ENCODE results near the gene ARHGEF16.

ARHGEF16 gene

DNA sequence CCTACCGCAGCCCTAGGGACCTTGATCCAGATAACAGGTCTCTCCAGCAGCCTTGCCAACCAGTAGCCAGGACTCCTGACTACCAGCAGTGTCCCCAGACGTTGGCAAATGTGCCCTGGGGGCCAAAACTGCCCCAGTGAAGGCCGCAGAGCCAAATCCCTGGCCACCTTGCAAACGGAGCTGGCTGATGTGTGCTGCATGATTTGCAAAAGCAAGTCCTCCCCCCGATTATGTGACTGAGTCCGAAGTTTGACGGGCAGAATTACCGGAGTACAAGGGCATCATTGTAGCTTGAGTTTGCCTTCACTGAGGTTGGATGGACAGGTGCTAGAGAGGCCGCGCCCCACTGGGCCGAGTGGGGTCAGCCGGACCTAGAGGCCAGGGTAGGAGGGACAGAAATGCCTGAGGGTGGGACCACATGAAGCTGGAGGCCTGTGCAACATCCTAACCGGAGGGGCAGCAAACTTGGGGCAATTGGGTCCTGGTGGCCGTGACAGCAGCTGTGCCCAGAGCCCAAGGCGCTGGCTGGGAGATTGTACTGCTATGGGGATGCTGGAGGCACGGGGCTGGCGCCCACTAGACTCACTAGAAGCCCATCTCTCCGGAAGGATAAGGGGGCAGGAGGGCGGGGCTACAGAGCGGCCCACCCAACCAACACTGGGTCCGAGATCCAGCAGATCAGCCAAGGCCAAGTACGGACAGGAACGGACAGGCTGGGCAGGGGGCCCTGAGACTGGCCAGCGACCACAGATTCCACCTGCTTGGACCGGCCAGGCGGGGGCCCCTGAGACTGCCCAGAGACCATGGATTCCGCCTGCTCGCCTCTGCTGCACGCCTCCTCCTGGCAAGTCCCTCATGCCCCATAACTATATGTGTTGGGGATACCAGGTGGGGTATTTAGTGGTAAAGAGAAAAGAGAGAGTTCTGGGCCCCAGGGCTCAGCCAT is 2.8 kb downstream of the ARHGEF16 start:
- no peak for DNase-seq (ENCODE audit: low spot score)

DNA sequence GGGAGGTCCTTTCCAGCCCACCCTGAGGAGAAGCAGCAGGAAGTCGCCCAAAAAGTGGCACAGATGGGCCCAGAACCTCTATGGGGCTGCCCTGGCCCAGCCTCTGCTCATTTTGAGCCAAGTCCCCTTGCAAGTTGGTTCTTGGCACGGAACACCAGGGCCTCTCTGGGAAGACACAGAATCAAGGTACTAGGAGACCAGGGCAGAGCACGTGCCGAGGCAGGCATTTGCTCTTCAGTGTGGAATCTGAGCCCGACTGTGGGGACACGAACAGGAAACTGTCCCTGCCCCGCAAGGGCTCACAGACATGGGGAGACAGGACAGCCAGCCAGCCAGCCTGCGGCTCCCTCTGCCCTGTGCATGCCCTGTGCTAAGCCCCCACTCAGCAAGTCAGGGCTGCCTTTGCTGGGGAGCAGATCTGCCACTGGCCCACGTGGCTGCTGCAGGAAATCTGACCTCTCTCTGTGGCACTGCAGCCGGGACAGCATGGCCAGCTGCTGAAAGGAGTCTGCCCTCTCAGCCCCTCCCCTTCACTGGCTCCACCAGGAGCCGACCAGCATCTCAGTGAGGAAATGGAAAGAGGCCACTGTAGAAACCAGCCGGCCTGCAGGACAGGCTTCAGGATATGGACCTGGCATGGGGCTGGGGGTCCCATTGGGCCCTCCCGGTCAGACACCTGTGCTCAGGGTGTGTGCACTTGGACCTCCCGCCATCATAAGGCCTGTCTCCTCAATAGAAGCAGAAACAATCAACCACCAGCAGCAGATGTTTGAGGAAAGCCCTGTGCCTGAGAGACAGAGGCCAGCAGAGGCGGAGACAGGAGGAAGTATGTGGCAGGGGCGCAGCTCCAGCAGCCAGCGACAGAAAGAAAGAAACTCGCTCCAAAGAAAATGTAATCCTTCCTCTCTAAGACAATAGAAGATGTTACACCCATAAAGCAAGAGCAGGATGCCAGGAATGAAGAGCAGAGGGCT is 3.7 kb downstream of the ARHGEF16 start:
- DNase-seq (ENCODE audit: low spot score): peak; percentile 70

DNA sequence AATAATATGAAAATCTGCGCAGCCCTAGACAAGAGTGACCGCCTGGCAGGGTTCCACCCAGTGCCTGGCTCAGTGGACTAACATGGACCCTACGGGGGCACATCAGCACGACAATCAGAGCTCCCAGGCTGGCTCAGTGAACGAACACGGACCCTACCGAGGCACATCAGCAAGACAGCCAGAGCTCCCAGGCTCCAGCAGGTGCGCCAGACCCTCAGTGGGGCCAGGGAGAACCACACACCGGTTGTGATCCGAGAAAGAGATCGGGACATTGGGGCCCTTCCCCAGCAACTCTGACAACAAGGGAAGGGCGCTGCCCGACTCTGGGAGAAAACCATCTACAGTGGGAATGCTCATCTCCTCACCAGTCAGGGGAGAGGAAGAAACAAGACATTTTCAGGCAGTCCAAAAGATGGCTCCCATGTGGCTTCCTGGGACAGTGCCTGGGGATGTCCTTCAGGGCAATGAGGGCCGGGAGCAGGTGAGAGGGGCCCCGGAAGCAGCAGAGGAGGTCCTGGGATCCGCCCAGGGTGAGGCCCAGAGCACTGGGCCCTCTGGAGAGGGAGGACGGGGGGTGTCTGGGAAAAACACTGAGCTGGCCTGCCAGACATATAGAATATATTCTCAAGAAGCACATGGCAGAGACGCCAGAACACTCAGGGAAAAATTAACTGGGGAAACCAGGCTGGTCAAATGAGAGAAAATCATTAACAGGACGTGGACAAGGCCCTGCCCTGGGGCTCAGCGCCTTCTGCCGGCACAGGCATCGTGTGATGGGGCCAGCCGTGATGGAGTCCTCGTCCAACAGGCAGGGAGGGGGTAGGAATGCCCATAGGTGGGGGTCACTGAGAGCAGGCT is 4.8 kb downstream of the ARHGEF16 start:
- no peak for DNase-seq (ENCODE audit: low spot score)

DNA sequence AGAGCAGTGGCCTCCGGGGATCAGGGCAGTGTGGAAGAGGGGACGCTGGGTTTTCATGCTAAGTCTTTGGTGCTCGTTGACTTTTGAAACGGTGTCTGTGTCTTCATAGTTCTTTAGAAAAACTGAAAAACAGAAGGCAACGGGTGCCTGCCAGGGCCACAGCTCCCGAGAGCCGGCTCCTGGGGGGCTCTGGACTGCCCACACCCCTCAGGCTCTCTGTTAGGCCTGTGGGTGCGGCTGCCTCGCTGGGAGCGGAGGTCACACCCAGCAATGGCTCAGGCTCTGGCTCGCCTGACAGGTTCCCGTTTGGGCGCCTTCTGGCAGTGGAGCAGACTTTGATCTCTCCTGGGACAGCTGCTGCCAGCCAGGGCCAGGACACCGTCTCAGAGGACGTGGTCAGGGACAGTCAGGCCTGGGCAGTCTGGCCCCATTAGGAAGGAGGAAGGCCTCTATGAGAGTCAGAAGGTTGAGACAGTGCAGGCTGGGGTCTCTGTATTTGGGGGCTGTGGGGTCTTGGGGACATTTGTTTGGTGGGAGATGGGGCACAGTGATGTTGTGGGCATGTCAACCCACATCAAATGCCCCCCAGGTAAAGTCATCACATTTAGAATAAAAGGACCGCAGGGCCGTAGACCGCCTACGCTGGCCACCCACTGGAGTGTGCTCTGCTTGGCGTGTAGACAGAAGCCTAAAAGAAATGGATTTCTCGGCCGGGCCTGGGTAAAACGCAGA is 5.6 kb downstream of the ARHGEF16 start:
- no peak for DNase-seq (ENCODE audit: low spot score)

DNA sequence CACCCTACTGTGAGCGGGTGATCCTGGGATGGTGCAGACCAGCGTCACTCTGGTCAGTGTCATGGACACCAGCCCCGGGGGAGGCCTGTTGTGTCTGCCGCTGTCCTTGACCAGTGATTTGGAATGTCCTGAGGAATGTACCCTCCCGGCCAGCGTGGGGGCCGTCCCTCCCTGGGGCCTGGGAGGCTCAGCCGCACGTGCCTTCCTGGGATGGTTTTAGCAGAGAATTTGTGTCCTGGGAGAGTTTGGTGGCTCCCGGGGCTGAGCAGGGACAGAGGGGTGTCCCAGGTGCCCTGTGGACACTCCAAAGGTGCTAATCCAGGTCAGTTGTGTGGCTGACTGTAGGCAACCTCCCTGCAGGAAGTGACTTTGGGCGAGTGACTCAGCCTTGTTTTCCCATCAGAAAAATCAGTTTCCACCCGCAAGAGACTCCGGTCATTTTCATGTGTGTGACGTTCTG is 6.2 kb downstream of the ARHGEF16 start:
- no peak for DNase-seq (ENCODE audit: low spot score)

DNA sequence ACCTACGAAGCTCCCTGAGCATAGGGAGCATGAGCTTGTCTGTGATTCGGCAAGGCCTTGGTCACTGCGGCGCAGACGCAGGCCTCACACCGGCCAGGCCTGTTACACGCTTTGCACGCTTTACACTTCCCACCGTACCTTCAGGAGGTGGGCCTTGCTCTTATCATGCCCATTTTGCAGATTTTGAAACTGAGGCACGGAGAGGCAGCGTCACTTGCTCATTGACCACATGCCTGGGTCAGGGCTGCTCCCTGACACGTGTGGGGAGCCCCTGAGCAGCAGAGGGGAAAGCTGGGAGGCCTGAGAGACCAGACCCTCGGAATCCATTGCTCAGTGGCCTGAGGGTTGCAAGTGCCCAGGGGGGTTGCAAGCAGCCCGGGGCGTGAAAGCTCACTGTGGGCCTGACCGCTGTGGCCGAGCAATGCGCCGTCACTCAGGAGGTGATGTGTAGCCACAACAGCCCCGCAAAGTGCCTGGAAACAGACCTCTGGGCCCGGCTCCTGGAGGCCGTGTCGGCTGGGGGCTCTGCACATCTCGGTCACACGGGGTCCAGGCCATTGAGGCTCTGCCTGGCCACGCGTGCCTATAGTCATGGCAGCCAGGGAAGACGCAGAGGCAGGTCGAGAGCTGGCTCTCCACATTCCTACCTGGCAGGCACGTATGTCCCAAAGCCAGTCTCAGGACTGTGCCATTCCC is 6.9 kb downstream of the ARHGEF16 start:
- DNase-seq (ENCODE audit: low spot score): no peak

DNA sequence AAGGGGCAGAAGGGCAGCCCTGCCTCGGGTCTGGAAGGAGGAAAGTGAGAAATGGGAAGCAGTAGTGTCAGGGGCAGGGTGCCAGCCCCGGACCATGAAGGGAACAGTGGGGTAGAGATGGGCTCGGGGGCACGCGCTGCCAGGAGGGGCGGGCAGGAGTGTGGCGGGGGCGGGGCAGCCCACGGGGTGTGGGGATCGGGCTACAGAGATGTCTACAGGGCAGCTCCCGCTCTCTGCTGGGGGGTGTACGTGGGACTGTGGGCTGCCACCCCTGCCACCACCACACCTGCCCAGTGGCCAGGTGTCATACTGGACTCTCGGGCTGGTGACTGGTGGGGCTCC is 7.4 kb downstream of the ARHGEF16 start:
- no peak for DNase-seq (ENCODE audit: low spot score)

DNA sequence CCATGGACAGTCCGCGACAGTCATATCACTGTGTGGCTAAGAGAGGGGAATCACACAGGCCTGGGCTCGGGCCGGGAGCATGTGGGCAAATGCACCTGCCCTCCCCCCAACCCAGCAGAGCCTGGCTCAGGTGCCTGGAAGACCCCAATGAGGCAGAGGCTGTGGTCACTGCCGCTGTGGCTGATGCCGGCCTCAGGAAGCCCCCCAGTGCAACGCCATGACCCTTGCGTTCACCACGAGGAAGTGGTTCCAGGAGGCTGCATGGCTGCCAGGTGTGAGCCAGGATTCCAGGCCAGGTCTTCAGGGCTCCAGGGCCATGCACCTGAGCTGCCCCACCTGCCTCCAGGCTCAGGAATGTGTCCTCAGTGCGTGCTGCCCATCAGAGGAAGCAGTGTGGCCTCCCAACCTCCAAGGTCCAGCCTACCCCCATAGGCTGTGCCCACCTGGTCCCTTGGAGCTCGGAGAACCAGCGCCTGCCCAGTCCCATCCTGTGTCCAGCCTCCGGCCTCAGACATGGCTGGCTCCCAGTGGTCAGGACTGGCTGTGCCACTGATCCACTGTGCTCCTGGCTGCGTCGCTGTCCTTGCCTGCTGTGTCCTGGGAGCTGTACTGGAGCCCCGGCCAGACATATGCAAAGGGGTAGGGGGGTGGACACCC is 8.0 kb downstream of the ARHGEF16 start:
- DNase-seq (ENCODE audit: low spot score): no peak

DNA sequence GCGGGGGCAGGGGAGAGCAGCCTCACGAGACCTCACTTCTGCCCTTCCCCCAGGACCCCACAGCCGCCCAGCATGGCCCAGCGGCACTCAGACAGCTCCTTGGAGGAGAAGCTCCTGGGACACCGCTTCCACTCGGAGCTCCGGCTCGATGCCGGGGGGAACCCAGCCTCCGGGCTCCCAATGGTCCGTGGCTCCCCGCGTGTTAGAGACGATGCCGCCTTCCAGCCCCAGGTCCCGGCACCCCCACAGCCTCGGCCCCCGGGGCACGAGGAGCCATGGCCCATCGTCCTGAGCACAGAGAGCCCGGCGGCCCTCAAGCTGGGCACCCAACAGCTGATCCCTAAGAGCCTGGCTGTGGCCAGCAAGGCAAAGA is 8.5 kb downstream of the ARHGEF16 start:
- no peak for DNase-seq (ENCODE audit: low spot score)

DNA sequence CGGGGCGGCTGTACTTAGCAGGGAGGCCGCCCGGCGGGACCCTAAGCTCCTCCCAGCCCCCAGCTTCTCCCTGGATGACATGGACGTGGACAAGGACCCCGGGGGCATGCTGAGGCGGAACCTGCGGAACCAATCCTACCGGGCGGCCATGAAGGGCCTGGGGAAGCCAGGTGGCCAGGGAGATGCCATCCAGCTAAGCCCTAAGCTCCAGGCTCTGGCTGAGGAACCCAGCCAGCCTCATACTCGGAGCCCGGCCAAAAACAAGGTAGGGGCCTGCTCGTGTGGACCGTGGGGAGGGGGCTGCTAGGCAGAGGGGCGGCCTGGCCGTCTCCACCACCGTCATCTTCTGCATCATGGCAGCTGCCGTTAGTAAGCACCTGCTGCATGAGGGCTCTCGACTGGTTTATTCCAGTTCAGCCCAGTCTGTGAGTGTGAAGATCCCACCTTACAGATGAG is 9.0 kb downstream of the ARHGEF16 start:
- no peak for DNase-seq (ENCODE audit: low spot score)

DNA sequence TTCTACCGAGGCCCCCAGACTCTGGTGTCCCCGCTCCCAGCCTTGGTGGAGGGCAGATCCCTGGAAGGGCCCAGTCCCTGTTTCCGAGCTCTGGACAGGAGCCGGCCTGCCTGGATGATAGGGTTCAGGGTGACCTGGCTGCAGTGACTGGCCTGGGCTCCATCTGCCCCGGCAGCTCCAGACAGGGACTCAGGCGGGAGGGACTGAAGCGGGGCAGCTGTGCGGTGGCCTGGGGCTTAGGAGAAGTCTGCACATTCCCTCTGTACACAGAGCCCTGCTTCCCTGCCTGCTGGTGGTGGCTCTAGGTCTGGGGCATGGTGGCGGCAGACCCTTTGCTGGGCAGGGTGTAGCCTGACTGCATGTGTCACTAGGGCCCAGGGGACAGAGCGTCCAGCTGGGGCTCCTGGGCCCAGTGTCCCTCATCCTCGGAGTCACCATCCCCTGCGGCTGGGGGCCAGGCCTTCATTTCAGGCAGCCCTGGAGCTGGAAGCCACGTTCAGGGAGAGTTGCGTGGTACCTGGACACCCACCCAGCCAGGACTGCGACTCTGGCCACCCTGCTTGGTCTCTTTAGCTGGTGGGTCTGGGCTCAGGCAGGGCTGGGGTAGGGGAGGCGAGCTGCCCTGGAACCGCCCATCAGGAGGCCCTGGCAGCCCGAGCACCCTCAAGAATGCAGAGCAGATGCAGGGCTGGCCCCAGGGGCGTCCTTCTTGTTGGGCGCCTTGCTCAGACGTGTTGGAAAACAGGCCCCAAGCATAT is 9.6 kb downstream of the ARHGEF16 start:
- DNase-seq (ENCODE audit: low spot score): no peak

DNA sequence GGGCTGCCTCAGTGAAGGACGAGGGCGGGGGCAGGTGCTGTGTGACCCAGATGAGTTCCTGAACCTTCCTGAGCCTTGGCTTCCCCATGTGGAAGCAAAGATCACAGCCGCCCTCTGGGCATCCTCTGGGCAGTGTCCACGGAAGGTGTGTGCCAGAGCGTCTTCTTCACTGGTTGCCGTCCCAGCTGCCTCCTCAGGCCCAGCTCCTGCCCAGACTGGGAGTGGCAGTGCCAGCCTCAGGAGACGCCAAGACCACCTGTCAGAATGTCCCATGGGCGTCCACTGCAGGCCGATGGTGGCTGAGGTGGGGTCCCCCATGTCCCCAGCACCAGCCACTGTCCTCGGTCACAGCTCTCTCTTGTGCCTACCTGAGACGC is 10.2 kb downstream of the ARHGEF16 start:
- no peak for DNase-seq (ENCODE audit: low spot score)

DNA sequence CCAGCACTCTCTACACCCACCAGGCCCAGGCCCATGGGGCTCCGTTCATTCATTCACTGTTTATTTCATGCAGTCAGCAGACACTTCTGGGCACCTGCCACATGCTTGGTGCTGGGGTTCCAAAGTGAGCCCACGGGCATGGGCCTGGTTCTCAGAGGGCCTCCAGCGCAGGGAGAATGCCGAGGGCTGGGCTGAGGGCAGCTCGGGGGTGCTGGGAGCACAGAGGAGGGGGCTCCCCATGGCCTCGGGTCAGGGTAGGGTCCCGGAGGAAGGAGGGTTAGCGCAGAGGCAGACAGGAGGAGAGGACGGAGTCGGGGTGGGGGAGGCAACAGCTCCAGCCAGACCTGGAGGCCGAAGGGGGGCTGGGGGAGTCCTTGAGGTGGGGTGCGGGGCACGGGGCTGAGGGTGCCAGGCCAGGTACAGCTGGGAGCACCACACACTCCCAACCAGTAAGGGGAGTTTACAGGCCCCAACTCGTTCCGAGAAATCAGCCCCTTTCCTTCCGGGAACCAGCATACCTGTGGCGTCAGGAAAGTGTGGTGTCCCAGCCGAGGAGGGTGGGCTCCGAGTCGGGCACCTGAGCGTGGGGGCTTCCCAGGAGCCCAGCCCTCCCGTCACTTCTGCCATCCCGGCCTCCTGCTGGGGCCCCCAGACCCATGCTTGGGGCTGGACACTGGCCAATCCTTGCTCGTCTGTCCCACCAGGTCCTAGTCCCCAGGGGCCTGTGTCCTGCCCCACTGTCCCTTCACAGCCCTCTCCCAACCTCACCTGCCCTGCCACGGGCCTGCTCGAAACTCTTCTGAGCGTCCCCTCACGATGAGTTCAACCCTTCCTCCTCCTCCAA is 10.8 kb downstream of the ARHGEF16 start:
- no peak for DNase-seq (ENCODE audit: low spot score)

DNA sequence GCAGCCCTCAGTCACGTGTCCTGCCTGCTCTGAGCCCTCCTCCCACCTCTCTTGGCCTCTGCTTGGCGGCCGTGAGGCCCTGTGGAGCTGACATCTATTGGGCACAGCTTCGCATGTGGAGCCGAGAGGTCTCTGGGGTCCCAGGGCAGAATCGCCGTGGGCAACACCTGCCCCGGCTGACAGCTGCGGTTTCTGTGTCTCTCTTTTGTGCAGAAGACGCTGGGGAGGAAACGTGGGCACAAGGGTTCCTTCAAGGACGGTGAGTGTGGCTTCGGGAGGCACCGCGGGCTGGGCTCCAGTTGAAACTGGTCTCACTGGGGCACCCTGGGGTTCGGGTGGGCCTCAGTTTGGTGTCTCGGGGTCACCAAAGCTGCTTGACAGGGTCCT is 11.5 kb downstream of the ARHGEF16 start:
- DNase-seq (ENCODE audit: low spot score): no peak

DNA sequence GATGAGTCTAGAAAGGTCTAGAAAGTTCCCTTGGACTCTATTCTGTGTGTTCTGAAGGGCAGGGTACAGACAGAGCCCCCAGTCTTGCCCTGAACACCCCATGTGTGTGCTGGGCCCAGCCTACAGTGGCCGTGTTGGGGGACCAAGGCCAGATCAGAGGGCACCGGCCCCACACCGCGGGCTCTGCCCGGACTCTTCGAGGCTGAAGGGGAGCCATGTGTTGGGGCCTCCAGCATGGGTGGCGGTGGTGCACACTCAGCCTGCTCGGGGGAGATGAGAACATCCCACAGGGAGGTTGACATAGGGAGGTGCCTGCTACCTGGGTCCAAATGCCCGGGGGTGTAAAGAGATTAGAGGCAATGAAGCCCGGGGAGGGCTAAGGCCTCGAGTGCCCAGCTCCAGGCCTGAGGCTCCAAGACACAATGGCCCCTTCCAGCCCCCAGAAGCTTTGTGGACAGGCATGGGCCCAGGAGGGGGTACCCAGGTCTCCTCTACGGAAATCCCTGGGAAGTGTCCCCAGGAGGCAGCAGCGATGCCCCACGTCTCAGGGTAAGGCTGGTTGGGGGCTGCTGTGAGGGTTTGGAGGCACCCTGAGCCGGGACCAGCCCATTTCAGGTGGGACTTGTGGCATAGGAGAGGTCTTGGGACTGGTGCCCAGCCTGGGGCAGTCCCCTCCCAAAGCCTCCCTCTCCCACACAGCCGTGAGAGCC is 12.1 kb downstream of the ARHGEF16 start:
- no peak for DNase-seq (ENCODE audit: low spot score)

DNA sequence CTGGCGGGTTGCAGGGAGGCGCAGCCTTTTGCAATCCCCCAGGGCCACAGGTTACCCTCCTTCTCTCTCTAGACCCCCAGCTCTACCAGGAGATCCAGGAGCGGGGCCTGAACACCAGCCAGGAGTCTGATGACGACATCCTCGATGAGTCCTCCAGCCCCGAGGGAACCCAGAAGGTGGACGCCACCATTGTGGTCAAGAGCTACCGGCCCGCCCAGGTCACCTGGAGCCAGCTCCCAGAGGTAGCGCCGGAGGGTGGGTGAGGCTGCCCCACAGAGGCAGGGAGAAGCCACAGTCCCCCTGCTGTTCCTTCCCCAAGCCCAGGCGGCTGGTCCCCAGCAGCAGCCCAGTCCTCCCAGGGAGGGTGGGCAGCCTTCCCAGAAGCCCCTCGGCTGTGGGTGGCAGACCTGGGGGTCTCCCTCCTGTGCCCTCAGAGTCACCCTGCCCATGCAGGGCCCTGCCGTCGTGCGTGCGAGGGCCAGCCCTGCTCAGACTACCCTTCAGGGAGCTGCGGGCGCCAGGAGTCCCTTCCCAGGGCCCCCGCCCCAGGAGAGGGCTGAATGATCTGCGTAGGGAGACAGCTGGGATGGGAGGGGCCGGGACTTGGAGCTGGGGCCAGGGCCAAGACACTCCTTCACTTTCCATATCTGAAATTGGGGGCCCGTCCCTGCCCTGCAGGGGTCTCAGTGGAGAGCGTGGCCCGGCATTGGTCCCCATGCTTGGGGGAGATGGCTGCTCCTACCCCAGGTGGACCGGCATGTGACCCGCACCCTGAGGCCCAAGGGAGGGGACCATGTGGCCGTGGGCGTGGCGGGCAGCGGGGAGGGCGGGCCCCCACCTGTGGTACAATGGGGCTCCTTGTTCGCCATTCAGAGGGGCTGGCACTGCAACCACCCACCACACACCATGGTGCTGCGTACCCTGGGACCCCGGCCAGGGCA is 12.9 kb downstream of the ARHGEF16 start:
- no peak for DNase-seq (ENCODE audit: low spot score)
